Lower leg skin (tissue), 3 donors: ENCODE results near the gene KRT5.

Source experiments
- POLR2A ChIP-seq, 2 donors: fragments of 450-650 bp; IDR thresholded peaks; one replicate each; pipeline ENCODE4 v1.6.1; 2016 to 2017; ENCODE audit warnings: antibody characterized with exemption in 2 of 2, mild to moderate bottlenecking in 1 of 2, moderate library complexity in 1 of 2
- TF ChIP-seq, protein P1 (sequence below), 3 donors: fragments of 450-650 bp; IDR thresholded peaks; one replicate each; pipeline ENCODE4 v1.5.1; 2016; ENCODE audit warnings: antibody characterized with exemption in 3 of 3, mild to moderate bottlenecking in 3 of 3, moderate library complexity in 2 of 3

DNA sequence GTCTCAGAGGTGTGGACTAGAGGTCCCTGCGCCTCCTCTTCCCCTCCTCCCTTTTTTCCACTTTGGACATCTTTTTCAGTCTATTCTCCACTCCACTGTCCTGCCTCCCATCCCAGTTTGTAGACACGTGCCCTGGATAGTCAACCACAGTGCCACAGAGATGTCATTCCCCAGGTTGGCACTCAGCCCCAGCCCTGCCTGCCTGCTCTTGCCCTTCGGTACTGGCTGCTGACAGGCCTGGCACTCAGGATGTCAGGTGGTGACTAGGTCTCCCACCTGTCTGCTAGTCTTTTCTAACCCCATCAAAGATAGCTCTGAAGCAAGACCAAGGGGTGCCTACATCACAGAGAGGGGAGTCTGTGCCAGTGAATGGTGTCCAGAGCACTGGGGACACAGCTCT, 16.9 kb upstream of the KRT5 start:
- TF ChIP-seq, protein P1, sequence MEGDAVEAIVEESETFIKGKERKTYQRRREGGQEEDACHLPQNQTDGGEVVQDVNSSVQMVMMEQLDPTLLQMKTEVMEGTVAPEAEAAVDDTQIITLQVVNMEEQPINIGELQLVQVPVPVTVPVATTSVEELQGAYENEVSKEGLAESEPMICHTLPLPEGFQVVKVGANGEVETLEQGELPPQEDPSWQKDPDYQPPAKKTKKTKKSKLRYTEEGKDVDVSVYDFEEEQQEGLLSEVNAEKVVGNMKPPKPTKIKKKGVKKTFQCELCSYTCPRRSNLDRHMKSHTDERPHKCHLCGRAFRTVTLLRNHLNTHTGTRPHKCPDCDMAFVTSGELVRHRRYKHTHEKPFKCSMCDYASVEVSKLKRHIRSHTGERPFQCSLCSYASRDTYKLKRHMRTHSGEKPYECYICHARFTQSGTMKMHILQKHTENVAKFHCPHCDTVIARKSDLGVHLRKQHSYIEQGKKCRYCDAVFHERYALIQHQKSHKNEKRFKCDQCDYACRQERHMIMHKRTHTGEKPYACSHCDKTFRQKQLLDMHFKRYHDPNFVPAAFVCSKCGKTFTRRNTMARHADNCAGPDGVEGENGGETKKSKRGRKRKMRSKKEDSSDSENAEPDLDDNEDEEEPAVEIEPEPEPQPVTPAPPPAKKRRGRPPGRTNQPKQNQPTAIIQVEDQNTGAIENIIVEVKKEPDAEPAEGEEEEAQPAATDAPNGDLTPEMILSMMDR (IDR thresholded peaks at IDR 0.05) = no peak
- no peak for TF ChIP-seq POLR2A (IDR thresholded peaks at IDR 0.05)
